Mesenchymal stem cell (in vitro differentiated cells and primary cell): ENCODE measurements around the gene CCDC27.

ENCODE experiments used
- DNase-seq: peaks from one replicate; pipeline ENCODE4 v3.0.0-alpha.2; 2013
- H2AFZ ChIP-seq: one replicate; pipeline ENCODE4 v1.6.1; 2013; ENCODE audit warnings: low read depth, mild to moderate bottlenecking, control low read depth, inconsistent platforms, low read length, moderate library complexity
- H2AK5ac ChIP-seq: 2 replicates; pipeline ENCODE4 v1.6.1; 2013; ENCODE audit warnings: low read length, moderate library complexity, mild to moderate bottlenecking, inconsistent platforms; ENCODE audit not compliant: severe bottlenecking
- H2BK120ac ChIP-seq: one replicate; pipeline ENCODE4 v1.6.1; 2013; ENCODE audit warnings: low read depth, mild to moderate bottlenecking, inconsistent platforms, low read length, moderate library complexity
- H2BK12ac ChIP-seq, 2 experiments: one replicate each; pipeline ENCODE4 v1.6.1; 2013; ENCODE audit warnings: inconsistent platforms in 2 of 2, low read length in 2 of 2, mild to moderate bottlenecking in 2 of 2, moderate library complexity in 2 of 2, control low read depth in 1 of 2
- H2BK15ac ChIP-seq: one replicate; pipeline ENCODE4 v1.6.1; 2013; ENCODE audit warnings: mild to moderate bottlenecking, low read depth, inconsistent platforms; ENCODE audit not compliant: poor library complexity, severe bottlenecking
- H2BK5ac ChIP-seq: 2 replicates; pipeline ENCODE4 v1.6.1; 2013; ENCODE audit warnings: low read depth, mild to moderate bottlenecking, low read length, control low read depth, inconsistent platforms; ENCODE audit not compliant: poor library complexity, severe bottlenecking
- H3K14ac ChIP-seq, 2 experiments: one replicate each; pipeline ENCODE4 v1.6.1; 2013; ENCODE audit warnings: inconsistent platforms in 2 of 2, low read length in 2 of 2, control low read depth in 1 of 2, mild to moderate bottlenecking in 1 of 2, moderate library complexity in 1 of 2
- H3K18ac ChIP-seq, 2 experiments: one replicate each; pipeline ENCODE4 v1.6.1; 2013; ENCODE audit warnings: inconsistent platforms in 2 of 2, low read length in 2 of 2, control low read depth in 1 of 2, low read depth in 1 of 2, mild to moderate bottlenecking in 1 of 2
- H3K23ac ChIP-seq, 2 experiments: one replicate each; pipeline ENCODE4 v1.6.1; 2013; ENCODE audit warnings: inconsistent platforms in 2 of 2, low read length in 2 of 2, mild to moderate bottlenecking in 2 of 2, moderate library complexity in 2 of 2, control low read depth in 1 of 2
- H3K27ac ChIP-seq: 2 replicates; pipeline ENCODE4 v1.5.1; 2013; ENCODE audit warnings: mild to moderate bottlenecking, moderate library complexity, low read length, control low read depth, inconsistent platforms; ENCODE audit not compliant: poor library complexity, severe bottlenecking
- H3K27me3 ChIP-seq, 2 experiments: 2 replicates each; pipeline versions ENCODE4 v1.6.1 to v1.7.0; 2013; ENCODE audit warnings: low read length in 2 of 2, mild to moderate bottlenecking in 2 of 2, moderate library complexity in 2 of 2, control low read depth in 1 of 2, inconsistent platforms in 1 of 2; ENCODE audit not compliant: control insufficient read depth in 1 of 2, insufficient read depth in 1 of 2
- H3K36me3 ChIP-seq, 2 experiments: 2 replicates each; pipeline versions ENCODE4 v1.6.1 to v1.7.0; 2013; ENCODE audit warnings: low read length in 2 of 2, control low read depth in 1 of 2, inconsistent platforms in 1 of 2, low read depth in 1 of 2, mild to moderate bottlenecking in 1 of 2; ENCODE audit not compliant: insufficient read depth in 2 of 2, control insufficient read depth in 1 of 2
- H3K4ac ChIP-seq, 2 experiments: one replicate each; pipeline ENCODE4 v1.6.1; 2013; ENCODE audit warnings: inconsistent platforms in 2 of 2, low read length in 2 of 2, mild to moderate bottlenecking in 2 of 2, moderate library complexity in 2 of 2, control low read depth in 1 of 2, low read depth in 1 of 2
- H3K4me1 ChIP-seq: 2 replicates; pipeline ENCODE4 v1.6.1; 2013; ENCODE audit warnings: low read depth, low read length, control low read depth; ENCODE audit not compliant: control insufficient read depth, insufficient read depth
- H3K4me2 ChIP-seq: 2 replicates; pipeline ENCODE4 v1.6.1; 2013; ENCODE audit warnings: low read length, mild to moderate bottlenecking, inconsistent platforms; ENCODE audit not compliant: poor library complexity, severe bottlenecking
- H3K4me3 ChIP-seq, 2 experiments: 2 replicates each; pipeline versions ENCODE4 v1.5.1 to v1.7.0; 2013; ENCODE audit warnings: low read length in 2 of 2, mild to moderate bottlenecking in 2 of 2, control low read depth in 1 of 2, low read depth in 1 of 2; ENCODE audit not compliant: insufficient read depth in 1 of 2
- H3K79me1 ChIP-seq: replicated peaks from 2 replicates; pipeline ENCODE4 v1.6.1; 2013; ENCODE audit warnings: mild to moderate bottlenecking, control low read depth, low read length, inconsistent platforms; ENCODE audit not compliant: poor library complexity, severe bottlenecking
- H3K9ac ChIP-seq: 2 replicates; pipeline ENCODE4 v1.7.0; 2013; ENCODE audit warnings: mild to moderate bottlenecking, low read length, moderate library complexity
- H3K9me3 ChIP-seq: 2 replicates; pipeline ENCODE4 v1.7.0; 2013; ENCODE audit warnings: mild to moderate bottlenecking, low read length; ENCODE audit not compliant: control insufficient read depth
- H4K8ac ChIP-seq: one replicate; pipeline ENCODE4 v1.6.1; 2013; ENCODE audit warnings: inconsistent platforms, mild to moderate bottlenecking, low read length, moderate library complexity
- H4K91ac ChIP-seq: one replicate; pipeline ENCODE4 v1.6.1; 2013; ENCODE audit warnings: mild to moderate bottlenecking, low read length, inconsistent platforms
- WGBS: methylation state at CpG from one replicate; pipeline ENCODE4 v1.1.7; 2013; ENCODE audit warnings: mixed read lengths; 5-methylcytosine and 5-hydroxymethylcytosine counted together

Gene CCDC27

GRCh38 chr1:3730543-3731247 lies 21.6 kb upstream of the CCDC27 start:
- 91% methylated on average over 25 of the region's 25 CpGs for WGBS
- H3K23ac ChIP-seq: no peak overlapping the region

DNA sequence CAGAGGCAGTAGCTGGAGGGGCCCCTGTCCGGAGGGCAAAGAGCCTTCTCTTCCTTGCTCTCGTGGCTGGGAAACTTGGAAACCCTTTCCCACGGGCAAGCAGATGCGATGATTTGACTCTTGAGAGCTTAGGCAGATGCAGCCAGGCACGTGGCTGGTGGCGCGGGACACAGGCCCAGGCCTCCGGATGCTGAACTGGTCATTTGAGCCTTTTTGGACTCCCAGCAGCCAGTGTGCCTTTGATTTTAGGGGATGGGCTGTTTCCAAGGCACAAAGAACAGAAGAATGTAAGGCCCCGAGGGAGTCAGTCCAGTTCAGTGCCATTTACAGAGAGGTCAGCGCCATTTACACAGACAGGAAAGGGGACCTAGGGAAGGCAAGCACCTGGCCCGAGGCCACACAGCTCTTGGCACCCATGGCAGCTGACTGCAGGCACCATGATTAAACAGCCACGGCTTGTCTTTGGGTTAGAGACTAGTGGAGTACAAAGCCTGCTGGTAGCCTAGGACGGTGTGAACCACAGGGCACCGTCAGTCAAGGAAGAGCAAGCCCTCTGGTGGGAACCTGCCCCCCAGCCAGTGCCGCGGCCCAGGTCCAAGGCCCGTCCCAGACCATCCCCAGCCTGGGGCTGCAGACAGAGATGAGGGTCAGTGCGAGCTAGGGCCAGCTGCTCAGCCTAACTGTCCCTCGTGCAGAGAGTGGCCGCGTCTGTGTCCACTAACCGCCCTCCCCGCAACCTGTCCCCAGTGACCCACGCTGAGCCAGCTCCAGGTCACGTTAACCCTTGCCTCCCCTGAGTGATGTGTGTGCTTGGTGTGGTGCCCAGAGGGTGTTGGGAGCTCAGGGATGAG lies 20.4 kb upstream of the CCDC27 start:
- H2AFZ ChIP-seq: no peak overlapping the region
- H2BK5ac ChIP-seq: no peak overlapping the region
- no peaks in the 10 kb centered on the region for H3K79me1 ChIP-seq
- peaks cover 6% of the 10 kb centered on the region for H3K4me1 ChIP-seq
- no peak overlapping the region for H3K18ac ChIP-seq
- 83% methylated on average over 20 of the region's 25 CpGs for WGBS
- H3K9ac ChIP-seq: no peak overlapping the region
- no peak overlapping the region for H3K23ac ChIP-seq
- no peak overlapping the region for H4K8ac ChIP-seq
- no peak overlapping the region for H2BK15ac ChIP-seq
- no peak overlapping the region for H2AK5ac ChIP-seq
- H3K4me2 ChIP-seq: no peak overlapping the region
- no peak overlapping the region for H4K91ac ChIP-seq
- H3K27me3 ChIP-seq: peaks cover 31 to 61% of the 10 kb centered on the region in 2 experiments
- no peak for DNase-seq
- no peak overlapping the region for H3K4me3 ChIP-seq
- no peak overlapping the region for H3K4ac ChIP-seq
- H2BK12ac ChIP-seq: no peak overlapping the region
- H3K9me3 ChIP-seq: no peaks in the 10 kb centered on the region
- no peak overlapping the region for H3K27ac ChIP-seq
- H3K14ac ChIP-seq: no peak overlapping the region
- no peak overlapping the region for H2BK120ac ChIP-seq
- peaks cover 10 to 23% of the 10 kb centered on the region in 2 experiments for H3K36me3 ChIP-seq

More at GRCh38 chr1:3730543-3731247, 21.6 kb upstream of the CCDC27 start:
- no peak overlapping the region for H3K14ac ChIP-seq
- no peak overlapping the region for H2AK5ac ChIP-seq
- no peak overlapping the region for H2BK12ac ChIP-seq
- no peak overlapping the region for H4K91ac ChIP-seq
- no peak overlapping the region for H3K4me2 ChIP-seq
- no peak overlapping the region for H3K4me3 ChIP-seq
- no peak overlapping the region for H4K8ac ChIP-seq
- peaks cover 31 to 63% of the 10 kb centered on the region in 2 experiments for H3K27me3 ChIP-seq
- H2AFZ ChIP-seq: no peak overlapping the region
- no peak overlapping the region for H2BK120ac ChIP-seq
- H3K18ac ChIP-seq: no peak overlapping the region
- peaks cover 2% of the 10 kb centered on the region for H3K4me1 ChIP-seq
- H3K27ac ChIP-seq: no peak overlapping the region
- H3K4ac ChIP-seq: no peak overlapping the region
- H3K9ac ChIP-seq: no peak overlapping the region
- H2BK5ac ChIP-seq: no peak overlapping the region
- no peak for DNase-seq
- H3K36me3 ChIP-seq: peaks cover under 1 to 15% of the 10 kb centered on the region in 2 experiments
- no peak overlapping the region for H2BK15ac ChIP-seq
- no peaks in the 10 kb centered on the region for H3K79me1 ChIP-seq
- no peaks in the 10 kb centered on the region for H3K9me3 ChIP-seq

DNA sequence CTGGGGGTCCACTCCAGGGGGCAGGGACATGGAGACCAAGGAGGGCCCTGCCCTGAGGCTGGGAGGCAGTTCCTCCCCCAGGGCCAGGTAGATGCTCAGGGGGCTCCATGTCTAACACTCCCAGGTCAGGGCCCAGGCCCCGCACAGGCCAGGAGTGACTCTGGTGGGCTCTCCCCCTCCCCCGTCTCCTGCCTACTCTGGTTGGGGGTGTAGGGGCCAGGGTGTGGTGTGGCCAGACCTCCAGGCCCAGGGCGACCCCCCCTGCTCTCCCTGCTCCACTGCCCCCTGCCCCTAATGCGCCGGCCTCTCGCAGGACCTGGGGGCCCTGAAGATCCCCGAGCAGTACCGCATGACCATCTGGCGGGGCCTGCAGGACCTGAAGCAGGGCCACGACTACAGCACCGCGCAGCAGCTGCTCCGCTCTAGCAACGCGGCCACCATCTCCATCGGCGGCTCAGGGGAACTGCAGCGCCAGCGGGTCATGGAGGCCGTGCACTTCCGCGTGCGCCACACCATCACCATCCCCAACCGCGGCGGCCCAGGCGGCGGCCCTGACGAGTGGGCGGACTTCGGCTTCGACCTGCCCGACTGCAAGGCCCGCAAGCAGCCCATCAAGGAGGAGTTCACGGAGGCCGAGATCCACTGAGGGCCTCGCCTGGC lies 19.7 kb upstream of the CCDC27 start:
- Histone ChIP-seq H3K4ac (peak overlapping the region in 1 of 2 experiments; percentile 30), H4K91ac (no peak overlapping the region), H4K8ac (no peak overlapping the region), H2AK5ac (no peak overlapping the region), H2BK12ac (no peak overlapping the region), H2BK5ac (no peak overlapping the region), H3K14ac (no peak overlapping the region), H3K36me3 (peaks cover 15 to 25% of the 10 kb centered on the region in 2 experiments), H3K79me1 (no peaks in the 10 kb centered on the region), H3K23ac (no peak overlapping the region), H3K9me3 (no peaks in the 10 kb centered on the region), H3K27ac (no peak overlapping the region), H3K4me3 (no peak overlapping the region), H3K9ac (no peak overlapping the region), H3K18ac (no peak overlapping the region), H2BK120ac (no peak overlapping the region), H3K27me3 (peaks cover 31 to 53% of the 10 kb centered on the region in 2 experiments), H2AFZ (no peak overlapping the region), H3K4me1 (peaks cover 4% of the 10 kb centered on the region), H3K4me2 (no peak overlapping the region), H2BK15ac (no peak overlapping the region)
- DNase-seq: no peak
- WGBS: 50% methylated on average over 32 of the region's 37 CpGs
